Central memory CD8-positive, alpha-beta T cell (primary cell): ENCODE data around the gene EFTUD2.
"Not testable (repeated sequence)": the region's sequence is repeated elsewhere in the genome, so short reads cannot be mapped to it uniquely, and the experiment has no call there.

Source experiments
- ATAC-seq: fragments of 150-1000 bp; cut with Tn5 transposase; replicated peaks from 2 replicates; pipeline ENCODE4 v1.10.0; 2022; ENCODE audit warnings: mild to moderate bottlenecking, moderate FRiP score, moderate number of reproducible peaks; ENCODE audit not compliant: poor library complexity, severe bottlenecking; ENCODE audit errors: extremely low read depth
- DNase-seq, 2 donors: peaks; one replicate each; pipeline ENCODE4 v3.0.0; 2021; ENCODE audit warnings: low spot score in 2 of 2
- H3K27ac Mint-ChIP-seq: one replicate; pipeline ENCODE4 v1.8.0; 2022; ENCODE audit warnings: low read depth, mild to moderate bottlenecking, moderate library complexity, mixed read lengths
- H3K27me3 Mint-ChIP-seq: one replicate; pipeline ENCODE4 v1.8.0; 2022; ENCODE audit warnings: mixed read lengths
- H3K36me3 Mint-ChIP-seq: one replicate; pipeline ENCODE4 v1.8.0; 2022; ENCODE audit warnings: mild to moderate bottlenecking, moderate library complexity, mixed read lengths; ENCODE audit not compliant: insufficient read depth
- H3K4me1 Mint-ChIP-seq: one replicate; pipeline ENCODE4 v1.8.0; 2022; ENCODE audit warnings: mixed read lengths
- H3K4me3 Mint-ChIP-seq: one replicate; pipeline ENCODE4 v1.8.0; 2022; ENCODE audit warnings: mild to moderate bottlenecking, moderate library complexity, mixed read lengths
- H3K9me3 Mint-ChIP-seq: one replicate; pipeline ENCODE4 v1.8.0; 2022; ENCODE audit warnings: mixed read lengths

Gene EFTUD2

GRCh38 chr17:44818508-44818907, 80.7 kb downstream of the EFTUD2 start:
- not testable (repeated sequence) for H3K36me3 Mint-ChIP-seq

GRCh38 chr17:44812263-44812662, 87.0 kb downstream of the EFTUD2 start:
- no peak overlapping the region for H3K4me3 Mint-ChIP-seq
- no peak for DNase-seq
- no peaks in the 10 kb centered on the region for H3K36me3 Mint-ChIP-seq
- H3K27ac Mint-ChIP-seq, result no peak overlapping the region
- no peaks in the 10 kb centered on the region for H3K9me3 Mint-ChIP-seq
- no peaks in the 10 kb centered on the region for H3K4me1 Mint-ChIP-seq
- no peak for ATAC-seq
- peaks cover 13% of the 10 kb centered on the region for H3K27me3 Mint-ChIP-seq

More at GRCh38 chr17:44818508-44818907, 80.7 kb downstream of the EFTUD2 start:
- H3K9me3 Mint-ChIP-seq, H3K4me1 Mint-ChIP-seq, H3K27ac Mint-ChIP-seq, ATAC-seq, H3K4me3 Mint-ChIP-seq, DNase-seq: not testable (repeated sequence)
- H3K27me3 Mint-ChIP-seq, result peaks cover 34% of the 10 kb centered on the region

GRCh38 chr17:44808656-44809388, 90.4 kb downstream of the EFTUD2 start:
- not testable (repeated sequence) for H3K9me3 Mint-ChIP-seq, H3K36me3 Mint-ChIP-seq, H3K4me1 Mint-ChIP-seq, H3K4me3 Mint-ChIP-seq, ATAC-seq, H3K27ac Mint-ChIP-seq, DNase-seq
- peaks cover 39% of the 10 kb centered on the region for H3K27me3 Mint-ChIP-seq

- Mint-ChIP-seq H3K36me3 (no peaks in the 10 kb centered on the region), H3K4me1 (no peaks in the 10 kb centered on the region), H3K4me3 (no peak overlapping the region), H3K9me3 (no peaks in the 10 kb centered on the region), H3K27ac (no peak overlapping the region), H3K27me3 (peaks cover 39% of the 10 kb centered on the region)
- DNase-seq (no peak), ATAC-seq (no peak)
Measured at GRCh38 chr17:44808156-44808555, 91.1 kb downstream of the EFTUD2 start.

- no peak for DNase-seq
- H3K9me3 Mint-ChIP-seq, result no peaks in the 10 kb centered on the region
- H3K27me3 Mint-ChIP-seq, result peaks cover 39% of the 10 kb centered on the region
- no peak for ATAC-seq
- H3K36me3 Mint-ChIP-seq, result no peaks in the 10 kb centered on the region
- no peak overlapping the region for H3K27ac Mint-ChIP-seq
- H3K4me3 Mint-ChIP-seq, result no peak overlapping the region
- no peaks in the 10 kb centered on the region for H3K4me1 Mint-ChIP-seq
Measured at GRCh38 chr17:44807817-44808155, 91.5 kb downstream of the EFTUD2 start.

- Mint-ChIP-seq H3K9me3 (no peaks in the 10 kb centered on the region), H3K36me3 (no peaks in the 10 kb centered on the region), H3K27me3 (peaks cover 42% of the 10 kb centered on the region), H3K27ac (no peak overlapping the region), H3K4me3 (no peak overlapping the region), H3K4me1 (no peaks in the 10 kb centered on the region)
- ATAC-seq, result no peak
- DNase-seq, result no peak
Measured at GRCh38 chr17:44807093-44807816, 92.0 kb downstream of the EFTUD2 start.

- Mint-ChIP-seq H3K4me1 (no peaks in the 10 kb centered on the region), H3K4me3 (no peak overlapping the region), H3K27me3 (peaks cover 49% of the 10 kb centered on the region), H3K27ac (no peak overlapping the region), H3K36me3 (no peaks in the 10 kb centered on the region), H3K9me3 (no peaks in the 10 kb centered on the region)
- DNase-seq (no peak), ATAC-seq (no peak)
Measured at GRCh38 chr17:44804302-44805089, 94.7 kb downstream of the EFTUD2 start.

- ATAC-seq, result no peak
- Mint-ChIP-seq H3K9me3 (no peaks in the 10 kb centered on the region), H3K36me3 (no peaks in the 10 kb centered on the region), H3K4me3 (no peak overlapping the region), H3K4me1 (no peaks in the 10 kb centered on the region), H3K27ac (no peak overlapping the region), H3K27me3 (peaks cover 44% of the 10 kb centered on the region)
- DNase-seq, result no peak
Measured at GRCh38 chr17:44801880-44802279, 97.4 kb downstream of the EFTUD2 start.
